Naive thymus-derived CD4-positive, alpha-beta T cell (primary cell): ENCODE measurements around the gene ORC2. TPM values are rescaled to one million over a fixed set of nuclear protein-coding genes. Genes with fewer than 3 reads are reported as not detected.
A peak's percentile ranks its signal among the peaks of the same experiment; 100 is the strongest.
"Not testable (repeated sequence)": the region's sequence is repeated elsewhere in the genome, so short reads cannot be mapped to it uniquely, and the experiment has no call there.

Experiments
- ATAC-seq: fragments of 150-1000 bp; cut with Tn5 transposase; 2 replicates; pipeline ENCODE4 v1.10.0; 2021; ENCODE audit warnings: mild to moderate bottlenecking, moderate library complexity
- CTCF ChIA-PET: fragments of 350-600 bp; sonication (Branson Sonifier 250); formaldehyde crosslinking; loops from one replicate; lab custom pipeline; 2021; ENCODE audit warnings: antibody characterized with exemption; lab: Charles Lee
- POLR2A ChIA-PET: fragments of 350-600 bp; sonication (Branson Sonifier 250); formaldehyde crosslinking; loops from one replicate; lab custom pipeline; 2021; ENCODE audit warnings: antibody characterized with exemption, inconsistent platforms; lab: Charles Lee
- DNase-seq, 9 donors: peaks; one replicate each; pipeline versions ENCODE4 v3.0.0 to v3.0.0-alpha.2; 2020 to 2022; ENCODE audit warnings: mixed read lengths in 1 of 9
- H3K27ac ChIP-seq: one replicate; pipeline ENCODE4 v1.7.0; 2013; ENCODE audit warnings: mild to moderate bottlenecking, low read depth, low read length, moderate library complexity
- H3K27me3 ChIP-seq, 2 donors: one replicate each; pipeline ENCODE4 v1.7.0; 2013; ENCODE audit warnings: low read length in 2 of 2, mild to moderate bottlenecking in 2 of 2, moderate library complexity in 2 of 2; ENCODE audit not compliant: control insufficient read depth in 2 of 2, insufficient read depth in 2 of 2
- H3K36me3 ChIP-seq, 3 experiments: 1 replicate in 2 of 3; 2 replicates in 1 of 3; pipeline ENCODE4 v1.7.0; 2013; ENCODE audit warnings: low read length in 3 of 3, mild to moderate bottlenecking in 3 of 3, moderate library complexity in 1 of 3; ENCODE audit not compliant: insufficient read depth in 3 of 3, control insufficient read depth in 2 of 3
- H3K4me1 ChIP-seq, 2 donors: one replicate each; pipeline ENCODE4 v1.7.0; 2013; ENCODE audit warnings: low read length in 2 of 2, mild to moderate bottlenecking in 2 of 2, moderate library complexity in 1 of 2; ENCODE audit not compliant: control insufficient read depth in 2 of 2, insufficient read depth in 2 of 2
- H3K4me3 ChIP-seq: 2 replicates; pipeline ENCODE4 v1.7.0; 2013; ENCODE audit warnings: mild to moderate bottlenecking, low read length
- H3K9me3 ChIP-seq, 3 experiments: 1 replicate in 2 of 3; 2 replicates in 1 of 3; pipeline ENCODE4 v1.7.0; 2013; ENCODE audit warnings: low read length in 3 of 3; ENCODE audit not compliant: control insufficient read depth in 2 of 3
- H3K27ac Mint-ChIP-seq, 9 donors: one replicate each; pipeline ENCODE4 v1.8.0; 2020 to 2022; ENCODE audit warnings: mixed read lengths in 9 of 9, mild to moderate bottlenecking in 8 of 9, moderate library complexity in 5 of 9, inconsistent platforms in 2 of 9
- H3K27me3 Mint-ChIP-seq, 5 donors: one replicate each; pipeline ENCODE4 v1.8.0; 2021 to 2022; ENCODE audit warnings: mixed read lengths in 5 of 5, mild to moderate bottlenecking in 1 of 5
- H3K36me3 Mint-ChIP-seq, 5 donors: one replicate each; pipeline ENCODE4 v1.8.0; 2020 to 2022; ENCODE audit warnings: mixed read lengths in 5 of 5, mild to moderate bottlenecking in 3 of 5, inconsistent platforms in 1 of 5
- H3K4me1 Mint-ChIP-seq, 7 donors: one replicate each; pipeline ENCODE4 v1.8.0; 2020 to 2022; ENCODE audit warnings: mixed read lengths in 7 of 7, mild to moderate bottlenecking in 3 of 7, inconsistent platforms in 1 of 7
- H3K4me3 Mint-ChIP-seq, 10 donors: one replicate each; pipeline ENCODE4 v1.8.0; 2020 to 2022; ENCODE audit warnings: mild to moderate bottlenecking in 10 of 10, mixed read lengths in 10 of 10, moderate library complexity in 6 of 10, inconsistent platforms in 2 of 10
- H3K9me3 Mint-ChIP-seq, 11 donors: one replicate each; pipeline ENCODE4 v1.8.0; 2020 to 2022; ENCODE audit warnings: mixed read lengths in 11 of 11, mild to moderate bottlenecking in 4 of 11, inconsistent platforms in 1 of 11, moderate library complexity in 1 of 11
- intact Hi-C, 2 donors: fragments of 100-400 bp; cut with micrococcal nuclease; formaldehyde crosslinking; loops; one replicate each; pipeline ENCODE4 v1.15.1; 2023
- polyA plus RNA-seq, 2 donors: library from polyadenylated mRNA; unstranded; fragments of 300-500 nt; fragmentation: Illumina TruSeq; gene quantifications; one replicate each; pipeline ENCODE4 v1.2.3, GENCODE V29; 2021
- total RNA-seq, 6 experiments: library from RNA in 5 of 6; stranded (reverse) in 5 of 6; gene quantifications; 1 replicate in 5 of 6; 2 replicates in 1 of 6; pipeline ENCODE4 v1.2.3 and lab custom pipeline; 2021 to 2026

Gene ORC2
- total and polyA plus RNA-seq, 7 experiments from 2014 or later: 9.7 to 78.0 (median 34.5) TPM

DNA sequence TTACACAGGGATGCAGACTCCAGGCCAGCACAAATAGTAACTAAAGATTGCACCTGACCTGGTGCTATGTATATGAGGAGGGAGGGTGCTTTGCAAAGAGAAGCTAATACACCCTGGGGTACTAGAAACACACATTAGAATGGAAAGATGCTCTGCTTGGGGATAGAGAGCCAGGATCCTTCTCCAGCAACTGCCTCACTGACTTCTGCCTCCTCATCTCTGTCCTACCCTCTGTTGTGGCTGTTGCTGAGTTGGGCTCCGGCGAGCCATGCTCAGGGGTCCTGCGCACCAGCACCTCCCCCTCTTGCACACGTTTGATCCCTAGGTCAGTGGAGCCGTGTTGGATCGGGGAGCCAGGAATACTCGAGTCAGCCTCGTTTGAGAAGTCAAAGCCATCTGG, 23.7 kb upstream of the ORC2 start:
- Mint-ChIP-seq H3K27ac (peak overlapping the region in 1 of 9 donors; percentile 36), H3K27me3 (no peaks in the 10 kb centered on the region)

GRCh38 chr2:200985799-200986198, 22.3 kb upstream of the ORC2 start:
- peaks cover 0 to 49% (median 2%) of the 10 kb centered on the region in 3 experiments for H3K36me3 ChIP-seq
- CTCF ChIA-PET: no interaction called here
- POLR2A ChIA-PET: interaction anchor here (1.1 kb wide), 1 partner anchor 144 kb away, joined by 4 read pairs; no protein-coding TSS in a partner anchor
- H3K9me3 ChIP-seq: no peaks in the 10 kb centered on the region
- no peak overlapping the region for H3K27ac ChIP-seq
- ATAC-seq: no peak
- Mint-ChIP-seq H3K9me3 (peaks cover 0 to 2% (median 0%) of the 10 kb centered on the region in 11 donors), H3K4me3 (no peak overlapping the region), H3K27me3 (no peaks in the 10 kb centered on the region), H3K36me3 (peaks cover 8 to 34% (median 21%) of the 10 kb centered on the region in 5 donors), H3K4me1 (peaks cover 0 to 2% (median 0%) of the 10 kb centered on the region in 7 donors), H3K27ac (peak overlapping the region in 1 of 9 donors; percentile 11)
- intact Hi-C loops: loop anchor here in 1 of 2 donors (10.0 kb wide), 1 partner anchor 59 kb away; no protein-coding TSS in a partner anchor
- H3K27me3 ChIP-seq: no peaks in the 10 kb centered on the region
- no peak for DNase-seq
- no peaks in the 10 kb centered on the region for H3K4me1 ChIP-seq
- H3K4me3 ChIP-seq: no peak overlapping the region

More for the DNA sequence above, 23.7 kb upstream of the ORC2 start:
- intact Hi-C loops: loop anchor here in 1 of 2 donors (10.0 kb wide), 1 partner anchor 58 kb away; no protein-coding TSS in a partner anchor
- Histone ChIP-seq H3K27me3 (no peaks in the 10 kb centered on the region), H3K9me3 (no peaks in the 10 kb centered on the region), H3K4me3 (no peak overlapping the region), H3K4me1 (no peaks in the 10 kb centered on the region), H3K36me3 (peaks cover 0 to 46% (median 6%) of the 10 kb centered on the region in 3 experiments), H3K27ac (no peak overlapping the region)
- no peak overlapping the region for H3K4me3 Mint-ChIP-seq
- POLR2A ChIA-PET: no interaction called here
- CTCF ChIA-PET: no interaction called here
- H3K36me3 Mint-ChIP-seq: peaks cover 0 to 27% (median 19%) of the 10 kb centered on the region in 5 donors
- H3K9me3 Mint-ChIP-seq: peaks cover 0 to 2% (median 0%) of the 10 kb centered on the region in 11 donors
- ATAC-seq (no peak), DNase-seq (no peak)
- peaks cover 0 to 2% (median 0%) of the 10 kb centered on the region in 7 donors for H3K4me1 Mint-ChIP-seq

- no peak overlapping the region for H3K27ac Mint-ChIP-seq
- no peaks in the 10 kb centered on the region for H3K27me3 Mint-ChIP-seq
- peaks cover 5 to 21% (median 9%) of the 10 kb centered on the region in 5 donors for H3K36me3 Mint-ChIP-seq
These were observed 13.2 kb upstream of the ORC2 start for GRCh38 chr2:200976710-200977109.

GRCh38 chr2:200975672-200976071, 12.2 kb upstream of the ORC2 start:
- intact Hi-C loops: no loop called here
- ChIA-PET POLR2A (interaction anchor here (0.6 to 3.2 kb wide), 2 partner anchors 12 to 1283 kb away, joined by 3 to 14 read pairs; partner anchors contain the start of gene ORC2), CTCF (interaction anchor here (0.6 to 1.1 kb wide), 3 partner anchors 13 to 202 kb away, joined by 3 to 4 read pairs (median 3); no protein-coding TSS in a partner anchor)
- H3K4me3 Mint-ChIP-seq: no peak overlapping the region
- Histone ChIP-seq H3K27ac (no peak overlapping the region), H3K27me3 (no peaks in the 10 kb centered on the region), H3K4me3 (no peak overlapping the region), H3K36me3 (peaks cover 0 to 8% (median 6%) of the 10 kb centered on the region in 3 experiments), H3K9me3 (no peaks in the 10 kb centered on the region), H3K4me1 (no peaks in the 10 kb centered on the region)
- peaks cover under 1 to 11% (median 1%) of the 10 kb centered on the region in 5 donors for H3K36me3 Mint-ChIP-seq
- H3K27me3 Mint-ChIP-seq: no peaks in the 10 kb centered on the region
- H3K4me1 Mint-ChIP-seq: peaks cover 0 to 3% (median 0%) of the 10 kb centered on the region in 7 donors
- no peaks in the 10 kb centered on the region for H3K9me3 Mint-ChIP-seq
- ATAC-seq (no peak), DNase-seq (no peak)
- H3K27ac Mint-ChIP-seq: peak overlapping the region in 1 of 9 donors; percentile 39

More at GRCh38 chr2:200976710-200977109, 13.2 kb upstream of the ORC2 start:
- Mint-ChIP-seq H3K4me3 (no peak overlapping the region), H3K9me3 (no peaks in the 10 kb centered on the region), H3K4me1 (peaks cover 0 to 3% (median 0%) of the 10 kb centered on the region in 7 donors)
- Histone ChIP-seq H3K27me3 (no peaks in the 10 kb centered on the region), H3K4me3 (no peak overlapping the region), H3K27ac (no peak overlapping the region), H3K4me1 (no peaks in the 10 kb centered on the region), H3K9me3 (no peaks in the 10 kb centered on the region), H3K36me3 (peaks cover 0 to 16% (median 12%) of the 10 kb centered on the region in 3 experiments)
- DNase-seq (no peak), ATAC-seq (no peak)
- intact Hi-C loops: no loop called here
- CTCF ChIA-PET: interaction anchor here (0.7 to 1.0 kb wide), 3 partner anchors 9 to 201 kb away, joined by 3 to 4 read pairs (median 3); no protein-coding TSS in a partner anchor
- POLR2A ChIA-PET: interaction anchor here (0.5 to 1.4 kb wide), 3 partner anchors 13 to 1784 kb away, joined by 3 to 4 read pairs (median 3); partner anchors contain the start of genes NDUFB3 and ORC2

- H3K9me3 ChIP-seq, H3K27ac Mint-ChIP-seq, H3K4me3 ChIP-seq, intact Hi-C loops, ATAC-seq, H3K27me3 Mint-ChIP-seq, POLR2A ChIA-PET, CTCF ChIA-PET, H3K36me3 Mint-ChIP-seq, H3K4me3 Mint-ChIP-seq, H3K27me3 ChIP-seq, H3K9me3 Mint-ChIP-seq, H3K36me3 ChIP-seq, DNase-seq, H3K27ac ChIP-seq: not testable (repeated sequence)
- H3K4me1 Mint-ChIP-seq: peaks cover 17 to 33% (median 24%) of the 10 kb centered on the region in 7 donors
- peaks cover 0 to 13% of the 10 kb centered on the region in 2 donors for H3K4me1 ChIP-seq
These were observed 6.6 kb upstream of the ORC2 start for GRCh38 chr2:200970057-200970456.

- H3K27me3 ChIP-seq: no peaks in the 10 kb centered on the region
- Mint-ChIP-seq H3K4me1 (peaks cover 29 to 46% (median 36%) of the 10 kb centered on the region in 7 donors), H3K9me3 (peaks cover 0 to 4% (median 0%) of the 10 kb centered on the region in 11 donors), H3K36me3 (peaks cover 0 to 5% (median 0%) of the 10 kb centered on the region in 5 donors), H3K4me3 (peak overlapping the region in 5 of 10 donors; percentile 0 to 25 (median 4)), H3K27ac (peak overlapping the region; percentile 8 to 80 (median 44)), H3K27me3 (no peaks in the 10 kb centered on the region)
- DNase-seq (no peak), ATAC-seq (no peak)
- intact Hi-C loops: loop anchor here in 1 of 2 donors (10.0 kb wide), 3 partner anchors 594 to 1666 kb away; partner anchors contain the start of genes ALS2 and FAM117B
- H3K36me3 ChIP-seq: no peaks in the 10 kb centered on the region
- no peaks in the 10 kb centered on the region for H3K9me3 ChIP-seq
- H3K4me1 ChIP-seq: peaks cover 6 to 21% of the 10 kb centered on the region in 2 donors
- H3K4me3 ChIP-seq: no peak overlapping the region
- ChIA-PET POLR2A (no interaction called here), CTCF (interaction anchor here (0.7 kb wide), 1 partner anchor 12 kb away, joined by 4 read pairs; no protein-coding TSS in a partner anchor)
- H3K27ac ChIP-seq: no peak overlapping the region
These were observed 5.3 kb upstream of the ORC2 start for GRCh38 chr2:200968735-200969134.
